ENCODE measurements around the gene RPL28.
A peak's percentile ranks its signal among the peaks of the same experiment; 100 is the strongest.
"Not testable (repeated sequence)": the region's sequence is repeated elsewhere in the genome, so short reads cannot be mapped to it uniquely, and the experiment has no call there.

The RPL28 gene

GRCh38 chr19:55398200-55398925 is 12.6 kb downstream of the RPL28 start:
- DNase-seq: no peak

- no peak for DNase-seq
Measured at GRCh38 chr19:55400281-55401087, 14.8 kb downstream of the RPL28 start.

- not testable (repeated sequence) for DNase-seq
Measured at GRCh38 chr19:55401390-55401789, 15.7 kb downstream of the RPL28 start.

GRCh38 chr19:55402509-55402908 is 16.8 kb downstream of the RPL28 start:
- DNase-seq: no peak

GRCh38 chr19:55405638-55406037 is 19.9 kb downstream of the RPL28 start:
- no peak for DNase-seq

- DNase-seq: no peak
Measured at GRCh38 chr19:55406091-55406825, 20.5 kb downstream of the RPL28 start.

GRCh38 chr19:55406826-55407549 is 21.3 kb downstream of the RPL28 start:
- DNase-seq: peak; percentile 66

- DNase-seq: not testable (repeated sequence)
Measured at GRCh38 chr19:55407550-55407799, 21.7 kb downstream of the RPL28 start, which contains the start of gene UBE2S. TSS of gene UBE2S (minus strand) at chr19:55407788. CDS start at chr19:55407589, 199 bp downstream.

- peak; percentile 99 for DNase-seq
Measured at GRCh38 chr19:55407800-55408532, 22.2 kb downstream of the RPL28 start.

- DNase-seq: no peak
Measured at GRCh38 chr19:55408533-55408872, 22.8 kb downstream of the RPL28 start.

- DNase-seq: not testable (repeated sequence)
Measured at GRCh38 chr19:55409179-55409578, 23.4 kb downstream of the RPL28 start.

GRCh38 chr19:55410168-55410567 is 24.4 kb downstream of the RPL28 start:
- no peak for DNase-seq

- peak; percentile 69 for DNase-seq
Measured at GRCh38 chr19:55418185-55418584, 32.5 kb downstream of the RPL28 start.

- DNase-seq: no peak
Measured at GRCh38 chr19:55419103-55419502, 33.4 kb downstream of the RPL28 start.

- no peak for DNase-seq
Measured at GRCh38 chr19:55419624-55420236, 34.0 kb downstream of the RPL28 start.

- DNase-seq: not testable (repeated sequence)
Measured at GRCh38 chr19:55421281-55421680, 35.5 kb downstream of the RPL28 start.

GRCh38 chr19:55423225-55424005 is 37.7 kb downstream of the RPL28 start:
- DNase-seq: no peak

- DNase-seq: no peak
Measured at GRCh38 chr19:55424518-55424917, 38.8 kb downstream of the RPL28 start.

GRCh38 chr19:55426042-55426441 is 40.3 kb downstream of the RPL28 start:
- no peak for DNase-seq

- no peak for DNase-seq
Measured at GRCh38 chr19:55431183-55431582, 45.5 kb downstream of the RPL28 start.

Measured in right forelimb (tissue), 1 donor.